H9 (cell line): ENCODE results near the gene ZSCAN5C. TPM values are rescaled to one million over a fixed set of nuclear protein-coding genes. Genes with fewer than 3 reads are reported as not detected.

Source experiments
- DNase-seq: peaks from one replicate; pipeline ENCODE4 v3.0.0-alpha.2; 2017
- H2AFZ ChIP-seq: one replicate; pipeline ENCODE4 v1.6.1; 2013; ENCODE audit warnings: mild to moderate bottlenecking, low read length, control low read depth, moderate library complexity
- H2AK5ac ChIP-seq: 2 replicates; pipeline ENCODE4 v1.6.1; 2013; ENCODE audit warnings: low read length, control low read depth, mixed read lengths; ENCODE audit not compliant: insufficient read length
- H2BK120ac ChIP-seq: one replicate; pipeline ENCODE4 v1.6.1; 2013; ENCODE audit warnings: low read depth, mild to moderate bottlenecking, low read length, control low read depth, inconsistent platforms; ENCODE audit not compliant: poor library complexity, severe bottlenecking
- H2BK12ac ChIP-seq: 2 replicates; pipeline ENCODE4 v1.6.1; 2013; ENCODE audit warnings: low read length, control low read depth, mixed read lengths, low read depth; ENCODE audit not compliant: insufficient read length
- H2BK15ac ChIP-seq: 2 replicates; pipeline ENCODE4 v1.6.1; 2013; ENCODE audit warnings: low read depth, low read length, control low read depth
- H2BK20ac ChIP-seq: one replicate; pipeline ENCODE4 v1.6.1; 2013; ENCODE audit warnings: low read depth, mild to moderate bottlenecking, low read length, control low read depth, inconsistent platforms; ENCODE audit not compliant: poor library complexity, severe bottlenecking
- H2BK5ac ChIP-seq: 2 replicates; pipeline ENCODE4 v1.6.1; 2013; ENCODE audit warnings: low read length, control low read depth, mixed read lengths; ENCODE audit not compliant: insufficient read length
- H3K14ac ChIP-seq: 2 replicates; pipeline ENCODE4 v1.6.1; 2013; ENCODE audit warnings: low read length, control low read depth; ENCODE audit not compliant: insufficient read depth
- H3K18ac ChIP-seq: 2 replicates; pipeline ENCODE4 v1.6.1; 2013; ENCODE audit warnings: low read depth, mild to moderate bottlenecking, mixed read lengths, low read length, control low read depth; ENCODE audit not compliant: insufficient read length
- H3K23ac ChIP-seq: 2 replicates; pipeline ENCODE4 v1.6.1; 2013; ENCODE audit warnings: low read length, control low read depth, mixed read lengths, low read depth; ENCODE audit not compliant: insufficient read length
- H3K23me2 ChIP-seq: 2 replicates; pipeline ENCODE4 v1.6.1; 2013; ENCODE audit warnings: low read depth, mild to moderate bottlenecking, mixed read lengths, low read length, control low read depth; ENCODE audit not compliant: insufficient read length, poor library complexity, severe bottlenecking
- H3K27ac ChIP-seq: 2 replicates; pipeline ENCODE4 v1.5.1; 2013; ENCODE audit warnings: low read length, control low read depth, mixed read lengths, low read depth; ENCODE audit not compliant: insufficient read length
- H3K27me3 ChIP-seq: 2 replicates; pipeline ENCODE4 v1.6.1; 2013; ENCODE audit warnings: low read length, control low read depth, inconsistent platforms; ENCODE audit not compliant: insufficient read depth
- H3K4ac ChIP-seq: 2 replicates; pipeline ENCODE4 v1.6.1; 2013; ENCODE audit warnings: low read depth, mild to moderate bottlenecking, control low read depth, inconsistent platforms, low read length, moderate library complexity
- H3K4me1 ChIP-seq: 2 replicates; pipeline ENCODE4 v1.6.1; 2013; ENCODE audit warnings: low read length, control low read depth, inconsistent platforms; ENCODE audit not compliant: insufficient read depth
- H3K4me2 ChIP-seq: 2 replicates; pipeline ENCODE4 v1.6.1; 2013; ENCODE audit warnings: low read length, control low read depth, mixed read lengths; ENCODE audit not compliant: insufficient read length, insufficient read depth
- H3K56ac ChIP-seq: 2 replicates; pipeline ENCODE4 v1.6.1; 2013; ENCODE audit warnings: low read depth, mild to moderate bottlenecking, mixed read lengths, low read length, control low read depth; ENCODE audit not compliant: insufficient read length
- H3K79me1 ChIP-seq: 2 replicates; pipeline ENCODE4 v1.6.1; 2013; ENCODE audit warnings: low read depth, mild to moderate bottlenecking, moderate library complexity, low read length, control low read depth, inconsistent platforms; ENCODE audit not compliant: insufficient read depth, poor library complexity, severe bottlenecking
- H3K79me2 ChIP-seq: 2 replicates; pipeline ENCODE4 v1.6.1; 2013; ENCODE audit warnings: low read length, control low read depth, inconsistent platforms; ENCODE audit not compliant: insufficient read depth
- H3K9ac ChIP-seq: 2 replicates; pipeline ENCODE4 v1.6.1; 2013; ENCODE audit warnings: low read length, control low read depth, mixed read lengths; ENCODE audit not compliant: insufficient read length; ENCODE audit errors: extremely low read depth
- H3K9me3 ChIP-seq: one replicate; pipeline ENCODE4 v1.6.1; 2013; ENCODE audit warnings: low read depth, low read length, inconsistent platforms; ENCODE audit not compliant: control insufficient read depth
- H3T11ph ChIP-seq: one replicate; pipeline ENCODE4 v1.6.1; 2013; ENCODE audit warnings: mild to moderate bottlenecking, low read length, control low read depth, inconsistent platforms
- H4K20me1 ChIP-seq: one replicate; pipeline ENCODE4 v1.6.1; 2013; ENCODE audit not compliant: control insufficient read depth, insufficient read length, insufficient read depth
- H4K5ac ChIP-seq: 2 replicates; pipeline ENCODE4 v1.6.1; 2013; ENCODE audit warnings: low read depth, mild to moderate bottlenecking, mixed read lengths, low read length, control low read depth; ENCODE audit not compliant: insufficient read length
- H4K8ac ChIP-seq: replicated peaks from 2 replicates; pipeline ENCODE4 v1.6.1; 2013; ENCODE audit warnings: low read length, control low read depth, mixed read lengths, low read depth; ENCODE audit not compliant: insufficient read length
- H4K91ac ChIP-seq: 2 replicates; pipeline ENCODE4 v1.6.1; 2013; ENCODE audit warnings: low read depth, mild to moderate bottlenecking, moderate library complexity, mixed read lengths, low read length, control low read depth; ENCODE audit not compliant: insufficient read length
- H3K27ac Mint-ChIP-seq, 3 experiments: 2 replicates in 2 of 3; 3 replicates in 1 of 3; pipeline ENCODE4 v1.8.0; 2020 to 2021; ENCODE audit warnings: mixed read lengths in 3 of 3, mild to moderate bottlenecking in 1 of 3, moderate library complexity in 1 of 3
- H3K27me3 Mint-ChIP-seq: 2 replicates; pipeline ENCODE4 v1.8.0; 2021; ENCODE audit warnings: low read depth, mild to moderate bottlenecking, moderate library complexity, mixed read lengths
- H3K36me3 Mint-ChIP-seq, 3 experiments: 2 replicates in 2 of 3; 3 replicates in 1 of 3; pipeline ENCODE4 v1.8.0; 2020 to 2021; ENCODE audit warnings: low read depth in 3 of 3, mixed read lengths in 3 of 3; ENCODE audit not compliant: insufficient read depth in 1 of 3
- H3K4me1 Mint-ChIP-seq, 2 experiments: 2 replicates each; pipeline ENCODE4 v1.8.0; 2020; ENCODE audit warnings: mixed read lengths in 2 of 2
- H3K4me3 Mint-ChIP-seq, 2 experiments: 2 replicates in 1 of 2; 3 replicates in 1 of 2; pipeline ENCODE4 v1.8.0; 2020 to 2021; ENCODE audit warnings: mild to moderate bottlenecking in 2 of 2, mixed read lengths in 2 of 2, moderate library complexity in 1 of 2
- H3K9me3 Mint-ChIP-seq, 2 experiments: 2 replicates in 1 of 2; 3 replicates in 1 of 2; pipeline ENCODE4 v1.8.0; 2020; ENCODE audit warnings: mild to moderate bottlenecking in 2 of 2, mixed read lengths in 2 of 2, moderate library complexity in 1 of 2
- WGBS: extraction: QIAGEN DNeasy Blood & Tissue Kit; methylation state at CpG from one replicate; pipeline ENCODE4 v1.1.7; 2013; ENCODE audit warnings: missing lambda C conversion rate, low lambda C conversion rate, mixed read lengths; ENCODE audit not compliant: insufficient read length; ENCODE audit errors: extremely low coverage; 5-methylcytosine and 5-hydroxymethylcytosine counted together
- total RNA-seq: library from RNA; stranded (reverse); gene quantifications from 2 replicates; pipeline ENCODE4 v1.2.1, GENCODE V29; 2021
- TF ChIP-seq, protein P1 (sequence below): fragments of 200-600 bp; sonication (generic); conservative IDR thresholded peaks from 3 replicates; pipeline ENCODE4 v1.8.0; 2021; ENCODE audit warnings: antibody characterized with exemption, mild to moderate bottlenecking

Gene ZSCAN5C
- total RNA-seq, 1 experiment from 2014 or later, result not detected

DNA sequence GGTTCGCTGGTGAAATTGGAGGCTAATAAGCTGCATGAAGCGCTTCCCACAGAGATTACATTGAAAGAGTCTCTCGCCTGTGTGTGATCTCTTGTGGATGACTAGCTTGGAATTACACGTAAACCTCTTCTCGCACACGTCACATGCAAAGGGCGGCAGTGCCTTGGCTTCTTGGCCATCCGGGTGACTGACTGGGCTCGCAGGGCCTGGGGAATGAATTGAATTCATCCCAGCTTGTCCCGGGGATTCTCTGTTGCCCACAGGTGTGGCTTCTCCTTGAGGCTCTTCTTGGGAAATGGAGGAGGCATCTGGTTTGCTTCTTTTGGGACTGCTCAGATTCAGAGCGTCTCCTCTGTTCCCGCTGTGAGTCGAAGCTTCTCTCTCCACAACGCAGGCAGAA lies 19.8 kb downstream of the ZSCAN5C start:
- H3K4me1 Mint-ChIP-seq, result peaks cover under 1 to 4% of the 10 kb centered on the region in 2 experiments; a peak in 1 of 4 replicates
- no peak overlapping the region for H3K4ac ChIP-seq
- H3K56ac ChIP-seq, result no peak overlapping the region
- H3K4me1 ChIP-seq, result no peaks in the 10 kb centered on the region; the same call in 1 of the 2 replicates
- H3K79me1 ChIP-seq, result no peaks in the 10 kb centered on the region
- H2AFZ ChIP-seq, result no peak overlapping the region
- H3K18ac ChIP-seq, result no peak overlapping the region
- no peaks in the 10 kb centered on the region for H4K20me1 ChIP-seq
- H3K23ac ChIP-seq, result no peak overlapping the region
- no peak for DNase-seq
- H3K27ac ChIP-seq, result no peak overlapping the region
- no peaks in the 10 kb centered on the region for H3K23me2 ChIP-seq
- peaks cover 0 to 14% of the 10 kb centered on the region in 2 experiments; a peak in 2 of 5 replicates for H3K9me3 Mint-ChIP-seq
- no peak overlapping the region for H3K4me3 Mint-ChIP-seq
- H3K4me2 ChIP-seq, result no peak overlapping the region
- no peak overlapping the region for H3K27ac Mint-ChIP-seq
- peaks cover 2% of the 10 kb centered on the region; the same call in 1 of the 2 replicates for H3K27me3 Mint-ChIP-seq
- no peak overlapping the region for H2BK20ac ChIP-seq
- H3K79me2 ChIP-seq, result no peaks in the 10 kb centered on the region
- H2AK5ac ChIP-seq, result no peak overlapping the region
- H3K9ac ChIP-seq, result no peak overlapping the region
- H3K27me3 ChIP-seq, result no peaks in the 10 kb centered on the region
- TF ChIP-seq, protein P1, sequence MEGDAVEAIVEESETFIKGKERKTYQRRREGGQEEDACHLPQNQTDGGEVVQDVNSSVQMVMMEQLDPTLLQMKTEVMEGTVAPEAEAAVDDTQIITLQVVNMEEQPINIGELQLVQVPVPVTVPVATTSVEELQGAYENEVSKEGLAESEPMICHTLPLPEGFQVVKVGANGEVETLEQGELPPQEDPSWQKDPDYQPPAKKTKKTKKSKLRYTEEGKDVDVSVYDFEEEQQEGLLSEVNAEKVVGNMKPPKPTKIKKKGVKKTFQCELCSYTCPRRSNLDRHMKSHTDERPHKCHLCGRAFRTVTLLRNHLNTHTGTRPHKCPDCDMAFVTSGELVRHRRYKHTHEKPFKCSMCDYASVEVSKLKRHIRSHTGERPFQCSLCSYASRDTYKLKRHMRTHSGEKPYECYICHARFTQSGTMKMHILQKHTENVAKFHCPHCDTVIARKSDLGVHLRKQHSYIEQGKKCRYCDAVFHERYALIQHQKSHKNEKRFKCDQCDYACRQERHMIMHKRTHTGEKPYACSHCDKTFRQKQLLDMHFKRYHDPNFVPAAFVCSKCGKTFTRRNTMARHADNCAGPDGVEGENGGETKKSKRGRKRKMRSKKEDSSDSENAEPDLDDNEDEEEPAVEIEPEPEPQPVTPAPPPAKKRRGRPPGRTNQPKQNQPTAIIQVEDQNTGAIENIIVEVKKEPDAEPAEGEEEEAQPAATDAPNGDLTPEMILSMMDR, result no peak
- H3K14ac ChIP-seq, result no peak overlapping the region
- peaks cover 0 to 4% (median 0%) of the 10 kb centered on the region in 3 experiments; a peak in 3 of 7 replicates for H3K36me3 Mint-ChIP-seq
- no peak overlapping the region for H2BK5ac ChIP-seq
- H4K8ac ChIP-seq, result no peak overlapping the region
- no peaks in the 10 kb centered on the region for H3K9me3 ChIP-seq
- H3T11ph ChIP-seq, result no peak overlapping the region
- no peak overlapping the region for H4K5ac ChIP-seq
- H2BK12ac ChIP-seq, result no peak overlapping the region
- WGBS, result no CpG with 5 or more reads among the region's 14 CpGs
- no peak overlapping the region for H4K91ac ChIP-seq
- no peak overlapping the region for H2BK120ac ChIP-seq
- no peak overlapping the region for H2BK15ac ChIP-seq
